Measurements from ENCODE around the gene TNPO3.

The TNPO3 gene

GRCh38 chr7:129014501-129015101 is 40.3 kb downstream of the TNPO3 start:
- no peak for DNase-seq (ENCODE audit: low read depth)
- no peak overlapping the region for H3K4me3 ChIP-seq (ENCODE audit: low read depth, low read length)
- TF ChIP-seq CTCF (IDR thresholded peaks at IDR 0.05; ENCODE audit: low read depth, low read length, missing control alignments): no peak

- no peak overlapping the region for H3K4me3 ChIP-seq (ENCODE audit: low read depth, low read length)
- DNase-seq (ENCODE audit: low read depth): no peak
- TF ChIP-seq CTCF (IDR thresholded peaks at IDR 0.05; ENCODE audit: low read depth, low read length, missing control alignments): no peak
Measured at GRCh38 chr7:129013048-129013724, 41.7 kb downstream of the TNPO3 start.

- DNase-seq (ENCODE audit: low read depth): no peak
- H3K4me3 ChIP-seq (ENCODE audit: low read depth, low read length): no peak overlapping the region
- no peak for TF ChIP-seq CTCF (IDR thresholded peaks at IDR 0.05; ENCODE audit: low read depth, low read length, missing control alignments)
Measured at GRCh38 chr7:129012641-129013040, 42.3 kb downstream of the TNPO3 start.

GRCh38 chr7:129010075-129010474 is 44.8 kb downstream of the TNPO3 start:
- no peak overlapping the region for H3K4me3 ChIP-seq (ENCODE audit: low read depth, low read length)
- no peak for DNase-seq (ENCODE audit: low read depth)
- no peak for TF ChIP-seq CTCF (IDR thresholded peaks at IDR 0.05; ENCODE audit: low read depth, low read length, missing control alignments)

GRCh38 chr7:129009437-129009836 is 45.5 kb downstream of the TNPO3 start:
- H3K4me3 ChIP-seq (ENCODE audit: low read depth, low read length): no peak overlapping the region
- peak; percentile 71 for DNase-seq (ENCODE audit: low read depth)
- TF ChIP-seq CTCF (IDR thresholded peaks at IDR 0.05; ENCODE audit: low read depth, low read length, missing control alignments): no peak

- no peak for DNase-seq (ENCODE audit: low read depth)
- no peak for TF ChIP-seq CTCF (IDR thresholded peaks at IDR 0.05; ENCODE audit: low read depth, low read length, missing control alignments)
- H3K4me3 ChIP-seq (ENCODE audit: low read depth, low read length): no peak overlapping the region; the same call in 1 of the 2 replicates
Measured at GRCh38 chr7:129008645-129009414, 46.1 kb downstream of the TNPO3 start.
